HG02610 (cell line): ENCODE results near the gene DIPK1A.
A peak's percentile ranks its signal among the peaks of the same experiment; 100 is the strongest.

Experiments
- ATAC-seq: cut with Tn5 transposase; IDR thresholded peaks from one replicate; pipeline ENCODE4 v1.9.1; 2021; ENCODE audit warnings: mild to moderate bottlenecking, moderate library complexity; ENCODE audit not compliant: unreplicated experiment

The DIPK1A gene

GRCh38 chr1:92961131-92961895 lies at the start of gene DIPK1A:
Gene DIPK1A, minus strand, starts transcription at chr1:92961462. Its CDS starts 33 bp downstream, at chr1:92961429.
- peak; percentile 36 for ATAC-seq

- ATAC-seq: no peak
Measured at GRCh38 chr1:93007941-93008577, 46.8 kb upstream of the DIPK1A start.

GRCh38 chr1:93005252-93005598 lies 44.0 kb upstream of the DIPK1A start:
- ATAC-seq: no peak

GRCh38 chr1:93004566-93005251 lies 43.4 kb upstream of the DIPK1A start:
- ATAC-seq: no peak

- ATAC-seq: no peak
Measured at GRCh38 chr1:93003981-93004380, 42.7 kb upstream of the DIPK1A start.

GRCh38 chr1:93002781-93003180 lies 41.5 kb upstream of the DIPK1A start:
- ATAC-seq: no peak

GRCh38 chr1:93001893-93002292 lies 40.6 kb upstream of the DIPK1A start:
- ATAC-seq: no peak

- ATAC-seq: no peak
Measured at GRCh38 chr1:93000751-93001175, 39.5 kb upstream of the DIPK1A start.

GRCh38 chr1:93000291-93000690 lies 39.0 kb upstream of the DIPK1A start:
- ATAC-seq: no peak

- ATAC-seq: no peak
Measured at GRCh38 chr1:92998821-92999220, 37.6 kb upstream of the DIPK1A start.

- ATAC-seq: no peak
Measured at GRCh38 chr1:92995441-92996430, 34.5 kb upstream of the DIPK1A start.

GRCh38 chr1:92994105-92994712 lies 32.9 kb upstream of the DIPK1A start:
- no peak for ATAC-seq

GRCh38 chr1:92993581-92993980 lies 32.3 kb upstream of the DIPK1A start:
- no peak for ATAC-seq

- ATAC-seq: no peak
Measured at GRCh38 chr1:92992877-92993276, 31.6 kb upstream of the DIPK1A start.

- ATAC-seq: no peak
Measured at GRCh38 chr1:92992054-92992453, 30.8 kb upstream of the DIPK1A start.

GRCh38 chr1:92990828-92991227 lies 29.6 kb upstream of the DIPK1A start:
- ATAC-seq: no peak

GRCh38 chr1:92989936-92990583 lies 28.8 kb upstream of the DIPK1A start:
- no peak for ATAC-seq

GRCh38 chr1:92989253-92989652 lies 28.0 kb upstream of the DIPK1A start:
- ATAC-seq: no peak

- no peak for ATAC-seq
Measured at GRCh38 chr1:92987462-92987861, 26.2 kb upstream of the DIPK1A start.

- ATAC-seq: no peak
Measured at GRCh38 chr1:92985101-92985500, 23.8 kb upstream of the DIPK1A start.
